Measurements from ENCODE around the gene DOK4. TPM values are rescaled to one million over a fixed set of nuclear protein-coding genes. Genes with fewer than 3 reads are reported as not detected.

DOK4 gene
- total RNA-seq, 1 donor from 2014 or later, result 23.4 TPM

DNA sequence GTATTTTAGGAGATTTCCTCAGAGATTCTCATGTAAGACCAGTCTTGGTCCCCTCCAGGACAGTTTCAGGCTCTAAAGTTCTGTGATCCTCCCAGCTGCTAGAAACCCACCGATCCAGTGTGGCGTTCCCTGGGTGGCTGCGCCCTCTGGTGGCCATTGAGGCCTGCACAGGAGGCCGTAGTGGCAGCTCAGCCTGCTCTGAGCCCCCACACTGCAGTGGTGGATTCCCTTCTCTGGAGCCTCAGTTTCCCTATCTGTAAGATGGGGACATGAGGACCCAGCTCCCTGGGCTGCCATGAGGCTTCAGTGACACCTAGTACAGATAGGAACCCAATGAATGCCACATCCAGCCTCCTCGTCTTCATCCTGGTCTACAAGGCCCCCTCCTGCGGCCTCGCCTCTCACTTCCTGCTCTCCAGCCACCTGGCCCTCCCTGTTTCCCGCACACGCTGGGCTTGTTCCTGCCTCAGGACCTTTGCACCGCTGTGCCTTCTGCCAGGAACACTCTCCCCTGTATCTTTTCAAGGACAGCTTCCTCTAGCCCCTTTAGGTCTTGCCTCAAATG, 33.6 kb upstream of the DOK4 start:
- no peaks in the 10 kb centered on the region for H3K36me3 Mint-ChIP-seq (ENCODE audit: unreplicated experiment)
- DNase-seq, result peak; percentile 92
- no peaks in the 10 kb centered on the region for H3K9me3 Mint-ChIP-seq (ENCODE audit: unreplicated experiment)
- TF ChIP-seq CTCF (IDR thresholded peaks at IDR 0.05; ENCODE audit: partially characterized antibody, unreplicated experiment), result peak; percentile 97
- peak overlapping the region; percentile 69 for H3K4me3 Mint-ChIP-seq (ENCODE audit: unreplicated experiment)
- H3K27ac Mint-ChIP-seq (ENCODE audit: unreplicated experiment), result no peak overlapping the region
- H3K4me1 Mint-ChIP-seq (ENCODE audit: low read depth, unreplicated experiment), result peaks cover 8% of the 10 kb centered on the region
- H3K27me3 Mint-ChIP-seq (ENCODE audit: unreplicated experiment), result peaks cover 15% of the 10 kb centered on the region

- Mint-ChIP-seq H3K9me3 (ENCODE audit: unreplicated experiment) (no peaks in the 10 kb centered on the region), H3K27me3 (ENCODE audit: unreplicated experiment) (peaks cover 13% of the 10 kb centered on the region), H3K4me3 (ENCODE audit: unreplicated experiment) (no peak overlapping the region), H3K27ac (ENCODE audit: unreplicated experiment) (no peak overlapping the region), H3K4me1 (ENCODE audit: low read depth, unreplicated experiment) (peaks cover 8% of the 10 kb centered on the region), H3K36me3 (ENCODE audit: unreplicated experiment) (no peaks in the 10 kb centered on the region)
- TF ChIP-seq CTCF (IDR thresholded peaks at IDR 0.05; ENCODE audit: partially characterized antibody, unreplicated experiment), result no peak
- no peak for DNase-seq
Observed at GRCh38 chr16:57518922-57519321, 32.6 kb upstream of the DOK4 start.

GRCh38 chr16:57518520-57518919, 32.2 kb upstream of the DOK4 start:
- Mint-ChIP-seq H3K36me3 (ENCODE audit: unreplicated experiment) (no peaks in the 10 kb centered on the region), H3K27me3 (ENCODE audit: unreplicated experiment) (peaks cover 13% of the 10 kb centered on the region), H3K4me1 (ENCODE audit: low read depth, unreplicated experiment) (peaks cover 8% of the 10 kb centered on the region), H3K4me3 (ENCODE audit: unreplicated experiment) (no peak overlapping the region), H3K9me3 (ENCODE audit: unreplicated experiment) (no peaks in the 10 kb centered on the region), H3K27ac (ENCODE audit: unreplicated experiment) (no peak overlapping the region)
- DNase-seq, result no peak
- no peak for TF ChIP-seq CTCF (IDR thresholded peaks at IDR 0.05; ENCODE audit: partially characterized antibody, unreplicated experiment)

DNA sequence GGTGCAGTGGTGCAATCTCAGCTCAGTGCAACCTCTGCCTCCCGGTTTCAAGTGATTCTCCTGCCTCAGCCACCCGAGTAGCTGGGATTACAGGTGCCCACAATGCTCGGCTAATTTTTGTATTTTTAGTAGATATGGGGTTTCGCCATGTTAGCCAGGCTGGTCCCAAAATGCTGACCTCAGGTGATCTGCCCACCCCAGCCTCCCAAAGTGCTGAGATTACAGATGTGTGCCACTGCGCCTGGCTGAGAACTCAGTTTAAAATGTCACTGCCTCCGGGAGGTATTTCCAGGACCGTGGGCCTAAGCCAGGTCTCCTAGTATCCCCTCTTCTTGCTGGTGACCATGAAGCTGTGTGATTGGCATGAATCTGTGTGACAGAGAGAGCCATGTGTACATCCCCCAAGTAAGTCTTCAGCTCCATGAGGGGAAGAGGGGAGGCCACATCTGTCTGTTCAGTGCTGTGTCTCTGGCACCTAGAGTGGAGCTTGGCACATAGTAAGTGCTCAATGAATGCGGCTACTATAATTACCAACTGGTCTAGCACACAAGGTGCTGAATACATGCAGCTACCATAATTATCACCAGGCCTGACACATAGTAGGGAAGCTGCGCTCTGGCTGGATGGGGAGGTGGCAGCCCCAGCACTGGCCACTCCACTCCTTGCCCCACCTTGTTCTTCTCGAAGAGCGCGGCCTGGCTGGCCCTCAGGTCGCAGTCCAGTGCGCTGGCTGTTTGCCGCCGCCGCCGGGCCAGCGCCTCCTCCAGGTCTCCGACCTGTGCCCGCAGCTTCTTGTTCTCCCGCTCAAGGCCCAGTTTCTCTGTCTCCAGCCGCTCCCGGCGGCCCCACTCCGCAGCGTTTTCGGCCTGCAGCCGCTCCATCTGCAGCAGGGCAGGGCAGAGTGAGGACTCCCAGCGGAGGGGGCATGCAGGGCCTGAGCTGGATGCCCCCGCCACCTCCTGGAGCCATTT, 31.4 kb upstream of the DOK4 start:
- peaks cover 8% of the 10 kb centered on the region for H3K4me1 Mint-ChIP-seq (ENCODE audit: low read depth, unreplicated experiment)
- no peak for DNase-seq
- H3K36me3 Mint-ChIP-seq (ENCODE audit: unreplicated experiment), result no peaks in the 10 kb centered on the region
- peaks cover 11% of the 10 kb centered on the region for H3K27me3 Mint-ChIP-seq (ENCODE audit: unreplicated experiment)
- TF ChIP-seq CTCF (IDR thresholded peaks at IDR 0.05; ENCODE audit: partially characterized antibody, unreplicated experiment), result no peak
- H3K9me3 Mint-ChIP-seq (ENCODE audit: unreplicated experiment), result no peaks in the 10 kb centered on the region
- no peak overlapping the region for H3K27ac Mint-ChIP-seq (ENCODE audit: unreplicated experiment)
- H3K4me3 Mint-ChIP-seq (ENCODE audit: unreplicated experiment), result no peak overlapping the region

DNA sequence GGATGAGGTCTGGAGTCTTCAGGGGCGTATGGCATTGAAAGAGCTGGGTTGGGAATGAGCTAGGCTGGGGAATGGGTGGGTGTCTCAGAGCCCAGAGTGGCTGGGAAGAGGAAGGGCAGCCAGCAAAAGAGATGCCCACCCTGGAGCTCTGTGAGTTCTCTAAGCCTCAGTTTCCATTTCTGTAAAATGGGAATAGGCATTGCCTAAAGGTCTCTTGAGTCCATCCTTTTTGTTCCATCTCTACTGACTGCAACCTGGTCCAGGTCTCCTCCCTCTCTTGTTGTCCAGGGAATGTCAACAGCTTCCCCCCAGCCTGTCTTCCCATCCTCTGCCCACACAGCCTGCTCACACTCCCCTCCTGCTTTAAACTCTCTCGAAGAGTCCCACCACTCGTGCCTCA, 30.5 kb upstream of the DOK4 start:
- no peak overlapping the region for H3K4me3 Mint-ChIP-seq (ENCODE audit: unreplicated experiment)
- DNase-seq, result no peak
- no peaks in the 10 kb centered on the region for H3K36me3 Mint-ChIP-seq (ENCODE audit: unreplicated experiment)
- H3K9me3 Mint-ChIP-seq (ENCODE audit: unreplicated experiment), result no peaks in the 10 kb centered on the region
- peaks cover 8% of the 10 kb centered on the region for H3K4me1 Mint-ChIP-seq (ENCODE audit: low read depth, unreplicated experiment)
- peak overlapping the region; percentile 18 for H3K27ac Mint-ChIP-seq (ENCODE audit: unreplicated experiment)
- peaks cover 11% of the 10 kb centered on the region for H3K27me3 Mint-ChIP-seq (ENCODE audit: unreplicated experiment)
- TF ChIP-seq CTCF (IDR thresholded peaks at IDR 0.05; ENCODE audit: partially characterized antibody, unreplicated experiment), result no peak

All from glutamatergic neuron (in vitro differentiated cells).